Fibroblast of skin of scalp (primary cell): Measurements from ENCODE around the gene MIEF2.
A peak's percentile ranks its signal among the peaks of the same experiment; 100 is the strongest.
"Not testable (repeated sequence)": the region's sequence is repeated elsewhere in the genome, so short reads cannot be mapped to it uniquely, and the experiment has no call there.

Experiments
- DNase-seq: peaks from one replicate; pipeline ENCODE4 v3.0.0-alpha.2; 2013

The MIEF2 gene

DNA sequence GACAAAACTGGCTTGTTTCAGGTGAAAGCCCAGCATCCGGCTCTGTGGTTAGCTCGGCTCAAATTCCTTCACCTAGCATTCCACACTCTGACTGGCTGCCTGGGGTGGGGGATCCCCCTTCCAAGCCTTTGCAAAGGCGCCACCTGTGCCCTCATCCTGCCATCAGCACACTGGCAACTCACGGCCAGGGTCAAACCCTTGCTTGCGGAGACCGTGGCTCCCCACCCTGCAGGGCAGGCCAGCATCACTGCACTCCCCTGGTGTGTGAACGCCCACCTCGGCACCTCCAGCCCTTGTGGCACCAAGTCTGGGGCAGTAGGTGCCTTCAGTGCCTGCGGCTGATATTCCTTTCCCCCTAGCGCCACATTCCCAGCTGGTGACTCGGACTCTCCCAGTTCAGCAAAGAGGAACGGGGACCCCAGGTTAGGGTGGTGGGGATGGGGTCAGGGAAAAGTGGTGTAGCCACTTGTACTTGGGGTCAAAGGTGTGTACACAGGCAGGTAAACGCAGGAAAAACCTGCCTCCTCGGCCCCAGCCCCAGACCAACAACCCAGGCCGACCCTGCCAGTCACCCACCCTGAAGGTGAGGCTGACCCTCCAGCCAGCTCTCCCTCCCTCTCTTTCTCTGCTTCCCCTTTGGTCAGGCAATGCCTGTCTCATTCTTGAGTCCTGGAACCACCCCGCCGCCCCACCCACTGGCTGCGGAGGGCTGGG lies 3.0 kb upstream of the MIEF2 start:
- DNase-seq, result no peak

- peak; percentile 51 for DNase-seq
These were observed 2.5 kb upstream of the MIEF2 start for GRCh38 chr17:18257982-18258355.

DNA sequence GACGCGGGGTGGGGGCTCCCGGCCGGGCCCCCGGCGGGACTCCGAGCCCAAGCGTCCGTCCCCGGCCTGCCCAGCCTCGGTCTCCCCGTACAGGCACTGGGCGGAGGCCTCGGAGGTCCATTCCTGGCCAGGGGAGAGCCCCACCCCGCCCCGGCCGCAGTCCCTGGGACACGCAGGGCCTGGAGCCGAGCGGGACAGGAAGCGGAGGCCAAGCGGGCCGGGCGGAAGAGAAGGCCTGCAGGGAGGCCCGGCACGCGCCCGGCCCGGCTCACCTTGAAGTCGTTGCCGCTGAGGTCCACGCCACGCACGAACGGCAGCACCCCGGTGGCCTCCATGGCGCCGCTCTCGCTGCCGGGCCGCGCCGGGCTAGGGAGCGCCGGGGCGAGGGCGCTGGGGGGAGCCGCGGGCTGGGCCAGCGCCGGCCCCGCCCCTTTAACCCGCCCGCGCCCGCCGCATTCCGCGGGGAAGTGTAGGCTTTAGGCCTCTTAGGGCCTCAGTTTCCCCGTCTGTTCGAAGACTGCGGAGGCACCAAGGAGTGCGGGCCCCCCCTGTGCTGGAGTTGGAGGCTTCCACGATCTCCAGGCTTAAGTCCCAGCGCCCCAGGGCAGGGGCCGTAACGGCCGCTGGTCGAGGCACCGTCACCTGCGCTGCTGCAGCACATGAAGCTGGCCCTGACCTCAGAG lies 2.0 kb upstream of the MIEF2 start, which contains the start of gene FLII:
FLII (minus strand) TSS at position 383 of the 683 bp plus-strand sequence; CDS start at position 335, 48 bp downstream.
- DNase-seq, result peak; percentile 34

GRCh38 chr17:18259621-18260331 lies 686 bp upstream of the MIEF2 start:
- DNase-seq, result no peak

DNA sequence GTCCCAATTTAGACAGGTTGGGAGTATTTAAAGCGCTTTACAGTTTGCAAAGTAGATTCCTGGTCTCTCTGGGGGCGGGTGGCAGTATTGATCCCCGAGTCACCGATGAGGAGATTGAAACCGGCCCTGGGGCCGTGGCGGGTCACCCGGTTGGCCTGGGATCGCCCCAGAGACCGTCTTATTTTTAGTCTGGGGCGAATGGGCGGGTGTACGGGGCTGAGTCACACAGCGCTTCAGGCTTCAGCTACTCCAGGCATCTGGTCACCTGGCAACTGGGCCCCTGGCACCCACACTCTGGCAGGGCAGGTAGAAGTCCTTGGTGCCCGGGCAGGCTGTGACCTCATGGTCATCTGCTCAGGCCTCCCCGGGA lies 669 bp downstream of the MIEF2 start:
- DNase-seq, result no peak

DNA sequence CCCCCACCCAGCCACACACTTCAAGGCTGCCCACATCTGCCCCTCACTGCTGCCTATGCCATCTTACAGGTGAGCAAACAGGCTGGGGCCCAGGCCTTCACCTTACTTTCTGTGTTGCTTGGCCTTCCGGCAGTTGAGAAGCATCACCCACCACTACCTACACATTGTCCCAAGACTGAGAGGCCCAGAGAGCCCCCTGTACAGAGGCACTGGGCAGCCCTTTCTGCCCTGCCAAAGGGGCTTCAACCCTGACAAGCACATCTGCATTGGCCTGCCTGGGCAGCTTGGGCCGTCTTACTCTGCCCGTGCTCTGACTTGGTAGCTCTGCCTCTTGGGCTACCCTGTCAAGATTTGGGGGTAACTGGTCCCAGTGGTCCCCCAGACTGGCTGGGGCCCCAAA lies 1.2 kb downstream of the MIEF2 start:
- no peak for DNase-seq

DNA sequence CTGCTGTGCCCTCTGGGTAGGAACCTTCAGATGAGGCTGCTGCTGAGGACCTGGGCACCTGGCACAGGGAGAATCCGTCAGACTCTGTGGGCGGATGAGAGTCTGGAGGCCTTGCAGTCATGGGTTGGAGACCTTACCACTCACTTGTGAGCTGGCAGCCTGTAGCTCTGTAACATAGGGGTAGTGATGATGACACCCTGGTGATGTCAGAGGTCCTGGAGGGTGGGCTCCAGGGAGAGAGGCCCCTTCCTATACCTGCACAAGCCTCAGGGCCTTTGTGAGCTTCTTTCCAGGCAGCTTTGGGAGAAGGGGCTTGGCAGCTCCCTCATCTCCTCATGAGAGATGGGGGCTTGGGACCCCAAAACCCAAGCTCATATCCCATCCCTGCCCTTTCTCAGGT lies 1.6 kb downstream of the MIEF2 start:
- DNase-seq, result no peak

GRCh38 chr17:18262641-18263040 lies 2.2 kb downstream of the MIEF2 start:
- DNase-seq, result no peak

DNA sequence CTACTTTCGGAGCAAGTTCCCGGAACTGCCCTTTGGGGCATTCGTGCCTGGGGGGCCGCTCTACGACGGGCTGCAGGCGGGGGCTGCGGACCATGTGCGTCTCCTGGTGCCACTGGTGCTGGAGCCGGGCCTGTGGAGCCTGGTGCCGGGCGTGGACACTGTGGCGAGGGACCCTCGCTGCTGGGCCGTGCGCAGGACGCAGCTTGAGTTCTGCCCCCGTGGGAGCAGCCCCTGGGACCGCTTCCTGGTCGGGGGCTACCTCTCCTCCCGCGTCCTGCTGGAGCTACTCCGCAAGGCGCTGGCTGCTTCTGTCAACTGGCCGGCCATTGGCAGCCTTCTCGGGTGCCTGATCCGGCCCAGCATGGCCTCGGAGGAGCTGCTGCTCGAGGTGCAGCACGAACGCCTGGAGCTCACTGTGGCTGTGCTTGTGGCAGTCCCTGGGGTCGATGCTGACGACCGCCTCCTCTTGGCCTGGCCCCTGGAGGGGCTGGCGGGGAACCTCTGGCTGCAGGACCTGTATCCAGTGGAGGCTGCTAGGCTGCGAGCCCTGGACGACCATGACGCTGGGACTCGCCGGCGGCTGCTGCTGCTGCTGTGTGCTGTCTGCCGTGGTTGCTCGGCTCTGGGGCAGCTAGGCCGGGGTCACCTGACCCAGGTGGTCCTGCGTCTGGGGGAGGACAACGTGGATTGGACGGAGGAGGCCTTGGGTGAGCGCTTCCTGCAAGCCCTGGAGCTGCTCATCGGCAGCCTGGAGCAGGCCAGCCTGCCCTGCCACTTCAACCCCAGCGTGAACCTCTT lies 3.6 kb downstream of the MIEF2 start:
- DNase-seq, result no peak

DNA sequence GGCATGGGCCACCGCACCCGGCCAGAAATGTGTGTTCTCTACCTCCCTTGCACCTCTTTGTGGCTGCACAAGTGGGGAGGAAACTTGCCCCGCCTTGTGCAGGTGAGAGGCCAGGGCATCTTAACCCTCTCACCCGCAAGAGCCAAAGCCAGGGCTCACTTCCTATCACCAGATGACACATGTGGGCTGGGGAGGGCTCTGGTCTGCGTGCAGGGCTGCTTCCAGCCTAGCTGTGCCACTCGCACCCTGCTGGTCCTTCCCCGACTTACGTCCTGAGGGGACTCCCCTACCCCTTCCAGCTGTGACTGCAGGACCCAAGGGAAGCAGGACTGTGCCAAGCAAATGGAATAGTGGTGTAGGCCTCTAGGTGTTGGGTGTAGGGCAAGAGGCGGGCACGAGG lies 6.9 kb downstream of the MIEF2 start:
- no peak for DNase-seq

GRCh38 chr17:18267927-18268711 lies 7.7 kb downstream of the MIEF2 start:
- DNase-seq, result peak; percentile 50

DNA sequence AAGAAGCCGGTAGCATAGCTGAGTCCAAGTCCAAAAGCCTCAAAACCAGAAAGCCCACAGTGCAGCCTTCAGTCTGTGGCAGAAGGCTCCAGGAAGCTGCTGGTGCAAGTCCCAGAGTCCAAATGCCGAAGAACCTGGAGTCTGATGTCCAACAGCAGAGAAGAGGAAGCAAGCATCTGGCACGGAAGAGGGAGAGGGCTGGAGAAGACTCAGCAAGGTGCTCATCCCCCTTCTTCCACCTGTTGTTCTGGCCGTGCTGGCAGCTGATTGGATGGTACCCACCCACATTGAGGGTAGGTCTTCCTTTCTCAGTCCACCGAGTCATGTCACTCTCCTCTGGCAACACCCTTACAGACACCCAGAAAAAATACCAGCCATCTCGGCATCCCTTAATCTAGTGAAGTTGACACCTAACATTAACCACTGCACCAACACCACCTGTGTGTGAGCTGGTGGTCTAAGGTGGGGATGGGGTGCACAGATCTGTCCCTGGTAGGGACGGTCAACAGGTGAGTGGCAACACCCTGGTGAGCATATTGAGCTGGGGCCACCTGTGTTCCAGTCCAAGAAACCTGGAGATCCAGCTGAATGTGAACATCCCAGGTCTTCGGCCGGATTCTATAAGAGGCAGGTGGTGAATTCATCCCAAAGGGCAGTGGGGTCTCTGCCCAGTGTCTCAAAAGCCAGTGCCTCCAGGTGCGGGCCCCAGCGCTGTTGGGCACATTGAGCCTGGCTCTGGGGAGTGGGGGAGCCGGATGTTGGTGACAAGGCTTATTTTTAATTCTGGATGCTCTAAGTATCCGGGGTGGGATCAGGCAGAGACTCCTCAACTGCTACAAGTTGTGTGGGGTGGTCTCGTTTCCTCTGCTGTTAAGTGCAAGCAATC lies 9.8 kb downstream of the MIEF2 start:
- DNase-seq, result no peak

- no peak for DNase-seq
These were observed 16.6 kb downstream of the MIEF2 start for GRCh38 chr17:18277076-18277475.

DNA sequence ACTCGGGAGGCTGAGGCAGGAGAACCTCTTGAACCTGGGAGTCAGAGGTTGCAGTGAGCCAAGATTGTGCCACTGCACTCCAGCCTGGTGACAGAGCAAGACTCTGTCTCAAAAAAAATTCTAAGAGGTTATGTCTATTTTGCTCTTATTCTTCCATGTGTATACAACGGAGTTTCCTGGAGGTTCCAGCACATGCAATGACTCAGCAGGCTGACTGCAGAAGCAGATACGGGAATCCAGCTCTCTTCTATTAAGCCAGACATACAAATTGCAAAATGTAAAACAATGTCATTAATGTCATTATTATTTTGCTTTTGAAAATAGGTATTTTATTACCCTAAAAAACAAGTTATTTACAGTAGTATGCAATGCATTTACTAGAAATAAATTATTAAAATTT lies 18.4 kb downstream of the MIEF2 start:
- DNase-seq, result no peak

- no peak for DNase-seq
These were observed 19.8 kb downstream of the MIEF2 start for GRCh38 chr17:18280249-18280648.

DNA sequence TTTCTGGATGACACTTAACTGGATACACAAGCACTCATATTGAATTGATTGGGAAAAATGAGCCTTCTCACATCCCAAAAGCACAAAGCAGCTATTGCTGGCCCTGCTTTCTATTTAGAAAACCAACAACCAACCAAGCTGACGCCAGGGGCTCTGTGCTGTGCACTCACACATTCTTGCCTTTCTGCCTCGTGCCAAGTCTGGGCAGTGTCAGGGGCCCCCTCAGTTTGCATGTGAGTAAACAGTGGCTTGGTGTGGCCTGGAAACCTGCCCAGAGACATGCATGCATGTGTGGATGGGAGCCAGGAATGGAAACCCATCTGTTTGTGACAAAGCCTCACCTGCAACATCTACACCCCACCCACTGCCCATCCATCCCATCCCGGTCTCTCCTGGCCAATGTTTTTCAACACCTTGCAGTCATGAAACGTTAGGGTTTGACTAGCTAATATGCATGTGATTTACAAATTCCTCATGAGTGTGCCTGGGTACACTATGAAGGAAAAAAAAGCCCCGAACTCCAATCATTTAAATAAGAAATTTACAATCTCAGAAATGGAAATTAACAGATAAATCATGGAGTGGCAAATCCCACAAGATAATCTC lies 20.4 kb downstream of the MIEF2 start:
- no peak for DNase-seq

GRCh38 chr17:18281788-18282187 lies 21.3 kb downstream of the MIEF2 start:
- no peak for DNase-seq

DNA sequence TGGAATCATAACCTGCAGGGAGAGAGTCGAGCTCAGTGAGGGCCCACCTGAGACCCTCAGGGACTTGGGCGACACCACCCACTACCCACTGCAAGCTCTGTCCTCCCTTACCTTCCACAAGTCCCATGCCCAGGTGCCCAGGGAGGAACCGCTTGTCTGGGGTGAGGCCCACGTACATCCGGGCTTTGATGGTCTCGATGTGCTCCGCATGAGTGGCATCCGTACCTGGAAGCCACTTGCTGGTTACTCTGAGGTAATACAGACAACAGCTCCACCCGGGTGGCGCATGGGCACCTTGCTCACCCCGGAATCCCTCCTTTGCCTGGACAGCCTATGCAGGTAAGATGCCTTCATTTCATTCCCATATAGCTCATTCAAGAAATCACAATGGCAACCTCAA lies 24.8 kb downstream of the MIEF2 start:
- no peak for DNase-seq

GRCh38 chr17:18291718-18292540 lies 31.5 kb downstream of the MIEF2 start:
- no peak for DNase-seq

DNA sequence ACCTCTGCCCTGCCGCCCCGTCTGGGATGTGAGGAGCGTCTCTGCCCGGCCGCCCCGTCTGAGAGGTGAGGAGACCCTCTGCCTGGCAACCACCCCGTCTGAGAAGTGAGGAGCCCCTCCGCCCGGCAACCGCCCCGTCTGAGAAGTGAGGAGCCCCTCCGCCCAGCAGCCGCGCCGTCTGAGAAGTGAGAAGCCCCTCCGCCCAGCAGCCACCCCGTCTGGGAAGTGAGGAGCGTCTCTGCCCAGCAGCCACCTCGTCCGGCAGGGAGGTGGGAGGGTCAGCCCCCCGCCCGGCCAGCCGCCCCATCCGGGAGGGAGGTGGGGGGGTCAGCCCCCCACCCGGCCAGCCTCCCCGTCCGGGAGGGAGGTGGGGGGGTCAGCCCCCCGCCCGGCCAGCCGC lies 37.6 kb downstream of the MIEF2 start:
- DNase-seq, result not testable (repeated sequence)
